ENCODE data around the gene ANKRD55.
A peak's percentile ranks its signal among the peaks of the same experiment; 100 is the strongest.
"Not testable (repeated sequence)": the region's sequence is repeated elsewhere in the genome, so short reads cannot be mapped to it uniquely, and the experiment has no call there.

ANKRD55 gene

DNA sequence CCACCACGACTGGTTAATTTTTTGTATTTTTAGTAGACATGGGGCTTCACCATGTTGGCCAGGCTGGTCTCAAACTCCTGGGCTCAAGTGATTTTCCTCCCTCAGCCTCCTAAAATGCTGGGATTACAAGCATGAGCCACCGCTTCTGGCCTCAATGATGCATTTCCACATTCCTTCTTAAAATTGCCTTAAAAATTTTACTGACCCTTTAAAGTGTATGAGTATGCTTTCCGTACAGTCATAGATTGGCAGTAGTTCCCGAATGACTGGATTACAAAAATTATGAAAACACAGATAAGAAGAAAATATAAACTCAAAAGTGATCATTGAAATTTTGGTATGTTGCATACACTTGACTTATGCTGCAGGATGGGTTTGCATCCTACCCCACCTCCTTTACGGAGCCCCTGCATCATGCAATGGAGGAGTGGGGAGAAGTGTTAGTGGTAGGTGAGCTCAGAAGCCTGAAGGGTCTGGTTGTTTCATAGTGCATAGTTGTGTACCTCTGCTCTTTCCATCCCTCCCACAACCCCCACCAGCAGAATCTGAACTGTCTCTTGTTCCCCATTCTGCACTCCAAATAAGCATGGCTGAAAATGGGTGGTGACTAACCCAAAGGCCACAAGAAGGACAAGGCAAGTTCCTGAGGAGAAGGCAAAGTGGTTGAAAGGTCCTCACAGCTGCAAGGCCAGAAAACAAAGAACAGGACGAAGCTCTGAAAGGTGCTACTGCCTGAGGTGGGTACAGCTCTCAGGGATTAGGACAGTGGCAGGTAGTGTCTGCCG, 26.8 kb downstream of the ANKRD55 start:
- DNase-seq, result no peak

DNA sequence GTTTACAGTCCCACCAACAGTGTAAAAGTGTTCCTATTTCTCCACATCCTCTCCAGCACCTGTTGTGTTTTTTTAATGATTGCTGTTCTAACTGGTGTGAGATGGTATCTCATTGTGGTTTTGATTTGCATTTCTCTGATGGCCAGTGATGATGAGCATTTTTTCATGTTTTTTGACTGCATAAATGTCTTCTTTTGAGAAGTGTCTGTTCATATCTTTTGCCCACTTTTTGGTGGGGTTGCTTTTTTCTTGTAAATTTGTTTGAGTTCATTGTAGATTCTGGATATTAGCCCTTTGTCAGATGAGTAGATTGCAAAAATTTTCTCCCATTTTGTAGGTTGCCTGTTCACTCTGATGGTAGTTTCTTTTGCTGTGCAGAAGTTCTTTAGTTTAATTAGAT, 29.2 kb downstream of the ANKRD55 start:
- DNase-seq, result not testable (repeated sequence)

DNA sequence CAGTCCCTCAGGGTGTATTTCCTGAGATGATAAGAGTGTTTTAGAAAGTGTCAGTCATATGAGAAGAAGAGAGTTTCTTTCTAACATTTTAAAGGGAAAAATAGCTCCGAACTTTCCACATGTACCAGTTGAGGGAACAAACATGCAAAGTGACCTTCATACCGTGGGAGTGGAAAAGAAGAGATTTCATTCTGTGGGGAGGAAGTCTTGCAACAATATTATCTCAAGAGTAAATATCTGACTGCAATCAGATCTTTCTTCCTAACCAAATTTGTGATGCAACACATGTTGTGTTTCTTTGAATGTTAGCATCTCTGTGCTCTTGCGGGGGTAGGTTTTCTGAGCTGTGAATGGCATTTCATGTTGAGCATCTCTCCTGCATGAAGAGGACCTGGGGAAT, 30.6 kb downstream of the ANKRD55 start:
- DNase-seq, result no peak

DNA sequence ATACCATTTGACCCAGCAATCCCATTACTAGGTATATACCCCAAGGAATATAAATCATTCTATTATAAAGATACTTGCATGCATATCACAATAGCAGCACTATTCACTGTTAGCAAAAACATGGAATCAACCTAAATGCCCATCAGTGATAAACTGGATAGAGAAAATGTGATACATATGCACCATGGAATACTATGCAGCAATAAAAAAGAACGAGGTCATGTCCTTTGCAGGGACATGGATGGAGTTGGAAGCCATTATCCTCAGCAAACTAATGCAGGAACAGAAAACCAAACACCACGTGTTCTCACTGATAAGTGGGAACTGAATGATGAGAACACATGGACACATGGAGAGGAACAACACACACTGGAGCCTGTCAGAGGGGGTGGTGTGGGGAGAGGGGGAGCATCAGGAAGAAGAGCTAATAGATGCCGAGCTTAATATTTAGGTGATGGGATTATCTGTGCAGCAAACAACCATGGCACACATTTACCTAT, 31.3 kb downstream of the ANKRD55 start:
- DNase-seq, result not testable (repeated sequence)

DNA sequence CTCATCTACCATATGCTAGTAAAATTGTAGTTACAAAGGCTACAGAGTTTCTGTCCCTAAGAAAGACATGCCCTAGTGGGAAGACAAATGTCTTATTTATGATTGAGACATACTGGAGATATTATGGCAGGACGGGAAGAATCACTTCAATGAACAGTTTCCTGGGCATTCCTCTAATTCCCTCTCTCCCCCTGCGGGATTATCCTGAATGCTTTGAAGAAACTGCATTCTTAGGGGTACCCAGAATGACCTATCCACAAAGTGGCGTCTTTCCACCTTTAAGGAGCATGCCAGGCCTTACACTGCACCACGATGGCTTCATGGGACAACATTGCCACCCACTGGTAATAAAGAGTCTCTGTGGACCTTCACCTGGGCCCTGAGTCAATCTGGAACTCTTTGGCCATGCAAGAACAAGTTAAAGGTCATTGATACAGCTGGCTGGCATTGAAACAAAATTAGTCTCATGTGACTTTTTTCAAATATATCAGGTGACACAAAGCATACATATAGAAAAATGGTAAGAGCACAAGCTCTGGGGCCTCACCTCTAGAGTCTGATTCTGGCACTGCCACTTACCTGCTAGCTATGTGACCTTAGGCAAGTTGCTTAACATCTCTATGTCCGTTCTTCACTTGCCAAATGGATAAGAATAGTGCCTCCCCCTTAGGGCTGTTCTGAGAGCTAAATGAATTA, 32.0 kb downstream of the ANKRD55 start:
- DNase-seq, result peak; percentile 48

DNA sequence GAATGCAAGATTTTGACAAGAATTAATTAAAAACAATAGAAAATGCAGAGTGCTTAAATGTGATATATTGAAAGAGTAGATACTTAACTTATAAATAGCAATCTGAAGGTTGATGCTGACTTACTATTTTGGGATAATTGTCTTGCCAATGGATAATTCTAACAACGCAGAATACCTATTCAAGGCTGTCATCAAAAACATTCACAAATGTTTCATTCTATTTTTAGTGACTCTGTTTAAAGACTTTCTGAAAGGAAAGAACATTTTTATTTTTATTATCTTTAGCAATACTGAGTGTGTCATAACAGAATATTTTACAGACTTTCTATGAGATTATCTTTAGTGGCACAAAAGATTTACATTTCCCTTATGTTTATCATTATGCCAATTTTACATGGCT, 38.1 kb downstream of the ANKRD55 start:
- no peak for DNase-seq

DNA sequence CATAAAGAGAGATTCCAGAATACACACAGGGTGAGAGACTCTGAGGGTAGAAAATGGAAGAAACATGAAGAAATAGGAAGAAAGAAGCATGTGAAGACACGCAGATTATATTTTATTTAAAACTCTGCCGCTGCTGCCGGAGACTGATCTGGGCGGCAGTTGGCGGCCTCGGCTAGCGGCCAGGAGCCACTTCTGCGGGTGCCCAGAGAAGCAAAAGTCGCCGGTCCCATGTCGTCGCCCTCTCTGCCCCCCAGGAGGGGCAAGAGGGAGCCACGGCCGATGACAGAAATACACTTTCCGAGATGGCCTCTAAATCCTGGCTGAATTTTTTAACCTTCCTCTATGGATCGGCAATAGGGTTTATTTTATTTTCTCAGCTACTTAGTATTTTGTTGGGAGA, 40.9 kb downstream of the ANKRD55 start:
- no peak for DNase-seq

DNA sequence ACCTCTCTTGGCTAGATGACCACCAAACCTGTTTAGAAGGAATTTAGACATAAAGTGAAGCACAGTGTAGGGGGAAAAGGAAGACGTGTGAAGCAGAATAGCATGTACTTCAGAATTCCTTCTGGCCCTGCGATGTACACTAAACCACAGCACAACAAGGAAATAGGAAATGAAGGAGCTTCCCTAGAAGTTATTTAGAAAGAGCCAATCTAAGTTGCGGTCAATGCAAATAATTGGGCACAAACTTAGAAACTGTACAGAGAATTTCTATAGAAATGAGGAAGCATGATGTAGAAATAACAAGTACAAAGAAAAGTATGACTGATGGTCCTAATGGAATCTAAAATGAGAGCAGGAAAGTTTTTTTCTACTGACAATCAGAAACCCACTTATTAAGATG, 41.5 kb downstream of the ANKRD55 start:
- no peak for DNase-seq

DNA sequence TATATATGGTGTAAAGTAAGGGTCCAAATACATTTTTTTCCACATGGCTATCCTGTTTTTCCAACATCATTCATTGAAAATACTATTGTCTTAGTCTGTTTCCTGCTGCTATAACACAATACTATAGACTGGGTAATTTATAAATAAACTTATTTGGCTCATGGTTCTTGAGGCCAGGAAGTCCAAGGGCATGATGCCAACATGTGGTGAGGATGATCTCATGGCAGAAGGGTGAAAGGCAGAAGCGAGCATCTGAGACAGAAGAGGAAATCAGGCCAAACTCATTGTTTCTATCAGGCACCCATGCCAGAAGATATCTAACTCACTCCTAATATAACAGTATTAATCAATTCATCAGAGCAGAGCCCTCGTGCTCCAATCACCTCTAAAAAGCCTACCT, 42.6 kb downstream of the ANKRD55 start:
- peak; percentile 25 for DNase-seq

DNA sequence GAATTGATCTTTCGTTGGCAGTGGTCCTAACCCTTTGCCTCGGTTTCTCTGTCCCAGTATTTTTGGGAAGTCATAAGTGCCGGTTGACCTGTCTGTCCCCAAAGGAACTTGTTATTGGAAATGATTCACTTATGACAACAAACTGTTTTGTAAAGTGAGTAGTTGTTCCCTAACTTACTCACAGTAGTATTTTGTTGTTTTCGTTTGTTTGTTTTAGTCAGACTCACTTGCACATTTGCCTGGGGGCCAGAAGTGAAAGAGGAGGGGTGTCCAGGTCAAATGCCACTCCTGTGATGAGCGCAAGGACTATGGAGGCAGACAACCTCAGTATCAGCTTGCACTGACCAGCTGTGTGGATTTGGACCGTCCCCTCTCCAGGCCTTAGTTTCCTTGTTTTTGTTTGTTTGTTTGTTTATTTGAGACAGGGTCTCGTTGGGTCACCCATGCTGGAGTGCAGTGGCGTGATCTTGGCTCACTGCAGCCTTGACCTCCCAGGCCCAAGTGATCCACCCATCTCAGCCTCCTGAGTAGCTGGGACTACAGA, 47.3 kb downstream of the ANKRD55 start:
- DNase-seq, result no peak

DNA sequence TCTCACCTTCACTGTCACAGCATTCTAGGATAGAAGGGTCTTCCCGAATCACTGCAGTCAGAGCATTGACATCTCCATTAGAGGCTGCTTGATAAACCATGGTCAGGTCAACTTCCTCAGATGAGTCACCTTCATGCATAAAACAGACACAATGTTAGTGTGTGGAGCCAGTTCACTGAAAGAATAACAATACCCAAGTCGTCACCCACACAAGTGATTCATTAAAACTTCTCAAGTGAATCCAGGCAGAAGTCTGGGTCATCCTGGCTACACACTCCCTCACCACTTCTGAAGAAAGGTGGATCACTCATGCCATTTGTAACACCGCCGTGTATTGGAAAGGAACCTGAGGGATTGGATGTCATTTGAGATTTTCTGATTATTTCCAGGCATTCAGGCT, 49.6 kb downstream of the ANKRD55 start:
- DNase-seq, result no peak

DNA sequence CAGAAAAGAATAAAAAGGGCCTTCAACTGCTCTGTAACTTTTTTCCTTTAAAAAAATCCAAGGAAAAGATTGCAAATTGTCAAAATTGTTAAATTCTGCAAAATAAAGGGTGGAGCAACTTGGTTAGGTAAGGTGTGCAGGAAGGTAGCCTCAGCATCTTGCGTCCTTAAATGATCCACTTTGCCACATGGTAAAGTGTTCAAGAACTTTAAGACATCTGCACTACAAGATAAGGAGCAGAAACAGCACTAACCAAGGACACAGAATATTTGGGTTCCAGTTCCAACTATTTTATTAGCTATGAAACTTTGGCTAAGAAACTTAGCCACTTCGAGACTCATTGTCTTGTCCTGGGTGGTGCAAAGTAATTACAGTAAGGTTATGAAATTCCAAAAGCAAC, 53.7 kb downstream of the ANKRD55 start:
- DNase-seq, result no peak

DNA sequence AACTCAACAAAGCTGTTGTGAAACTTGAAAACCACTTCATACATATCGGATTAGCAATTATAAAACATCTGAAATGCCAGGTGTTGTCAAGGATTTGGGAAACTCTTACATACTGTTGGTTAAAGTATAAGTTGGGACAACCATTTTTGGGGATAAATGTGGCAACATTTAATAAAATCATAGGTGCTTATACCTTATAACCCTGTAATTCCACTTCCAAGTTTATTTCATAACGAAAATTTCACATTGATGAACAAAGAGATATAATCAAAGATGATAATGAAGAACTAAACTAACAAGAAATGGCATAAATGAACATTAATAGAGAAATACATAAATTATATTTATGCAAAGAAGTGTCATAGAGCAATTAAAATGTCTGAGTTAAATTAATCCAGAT, 54.3 kb downstream of the ANKRD55 start:
- no peak for DNase-seq

DNA sequence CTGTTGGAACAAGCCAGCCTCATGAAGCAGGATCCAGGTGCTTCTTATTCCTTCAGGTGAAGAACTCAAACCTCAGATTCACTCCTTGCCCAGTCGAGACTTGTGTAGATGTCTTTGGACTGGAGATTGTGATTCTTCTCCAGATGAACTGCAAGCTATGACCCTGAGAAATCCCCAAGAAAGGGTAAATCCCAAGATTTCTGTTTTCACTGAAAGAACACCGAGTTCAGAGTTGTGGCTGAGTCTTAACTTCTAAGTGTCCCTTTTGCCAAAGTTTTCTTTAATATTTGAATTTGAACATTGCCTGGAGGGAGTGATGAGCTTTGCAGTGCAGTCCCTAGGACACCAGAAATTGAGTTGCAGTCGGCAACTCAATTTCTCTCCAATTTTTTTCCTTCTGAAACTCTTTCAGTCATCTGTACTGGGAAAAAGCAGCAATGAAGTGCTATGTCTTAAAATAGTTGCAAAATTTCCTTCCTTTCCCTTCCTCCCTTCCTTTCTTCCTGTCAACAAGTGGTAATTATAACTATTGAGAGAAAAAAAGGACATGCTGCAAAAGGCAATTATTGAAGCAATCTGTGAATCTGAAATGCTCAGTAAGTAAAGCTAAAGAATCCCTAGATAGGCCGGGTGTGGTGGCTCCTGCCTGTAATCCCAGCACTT, 56.1 kb downstream of the ANKRD55 start:
- DNase-seq, result no peak

DNA sequence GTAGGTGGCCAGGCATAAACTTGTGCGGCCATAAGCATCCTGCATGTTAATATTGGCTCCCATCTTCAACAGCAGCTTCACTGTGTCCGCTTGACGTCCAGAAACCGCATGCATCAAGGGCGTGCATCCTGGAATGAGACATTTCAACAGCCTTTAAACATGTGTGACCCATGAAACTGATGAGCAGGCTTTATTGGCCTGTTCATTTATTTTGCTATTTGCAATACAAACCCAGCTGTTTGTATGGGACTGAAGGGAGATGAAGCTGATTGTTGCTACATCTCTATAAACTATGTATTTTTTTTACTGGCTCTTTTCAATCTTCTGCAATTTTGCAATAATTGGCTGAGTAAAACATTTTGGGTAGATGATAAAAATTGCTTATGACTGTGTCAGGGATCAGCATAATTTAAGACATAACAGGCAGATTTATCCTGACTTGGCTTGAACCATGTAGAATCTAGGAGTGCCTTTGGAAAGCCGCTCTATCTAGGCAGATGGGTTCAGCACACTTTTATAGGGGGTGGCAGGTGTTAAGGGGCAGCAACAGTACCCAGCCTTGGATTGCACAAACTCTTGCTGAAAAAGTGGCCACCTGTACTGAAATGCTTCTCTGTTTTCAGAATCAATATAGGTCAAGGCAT, 56.9 kb downstream of the ANKRD55 start:
- DNase-seq, result no peak

DNA sequence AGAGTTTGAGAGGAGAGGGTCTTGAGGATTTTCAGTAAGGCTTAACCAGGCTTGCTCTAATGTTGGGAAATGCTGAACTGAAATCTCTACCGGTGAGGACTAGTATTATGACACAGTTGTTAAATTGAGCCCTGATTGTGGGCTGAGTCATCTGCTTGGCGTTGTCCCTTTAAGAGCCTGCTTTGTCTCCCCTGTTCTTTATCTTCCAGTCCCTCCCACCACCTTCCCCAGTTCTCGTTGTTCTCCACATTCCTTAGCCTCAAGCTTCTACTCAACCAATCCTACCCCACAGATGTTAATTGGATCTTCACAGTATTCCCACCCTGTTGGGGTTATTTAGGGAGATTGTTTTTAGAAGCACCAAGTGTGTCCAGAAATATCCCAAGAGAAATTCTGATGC, 57.6 kb downstream of the ANKRD55 start:
- DNase-seq, result no peak

DNA sequence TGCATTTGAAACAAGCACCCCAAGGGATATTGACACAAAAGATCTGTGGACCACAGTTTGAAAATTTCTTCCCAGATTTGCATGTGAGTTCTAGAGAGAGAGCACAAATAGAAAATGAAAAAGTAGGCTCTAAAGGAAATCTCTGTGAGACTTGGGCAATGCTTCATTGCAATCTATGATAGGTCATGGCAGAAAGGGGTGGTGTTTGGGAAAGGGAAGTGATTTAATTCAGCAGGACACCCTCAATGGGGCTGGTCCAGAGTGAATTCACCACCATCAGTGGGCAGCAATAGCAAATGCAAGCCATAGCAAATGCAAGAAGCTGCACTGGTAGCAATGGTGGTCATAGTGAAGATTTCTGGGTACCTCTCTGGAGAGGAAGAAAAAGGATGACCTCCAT, 58.1 kb downstream of the ANKRD55 start:
- DNase-seq, result no peak

DNA sequence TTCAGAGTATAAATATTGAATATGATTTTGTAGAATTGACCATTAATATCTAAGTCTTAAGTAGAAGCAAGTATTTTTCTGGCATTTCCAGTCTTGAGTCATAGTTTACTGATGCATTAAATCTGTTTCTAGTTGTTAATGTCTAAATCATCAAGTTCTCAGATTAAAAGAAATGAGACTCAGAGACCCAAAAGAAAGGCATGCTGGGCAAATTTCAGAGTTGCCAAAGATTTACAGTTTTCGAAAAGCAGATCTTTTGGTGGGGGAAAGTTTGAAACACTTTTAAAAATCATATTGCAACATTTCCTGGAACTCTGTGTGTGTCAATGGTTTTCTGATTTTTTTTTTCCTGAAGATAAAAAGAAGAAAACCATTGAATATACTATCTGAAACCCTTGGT, 60.9 kb downstream of the ANKRD55 start:
- DNase-seq, result no peak

DNA sequence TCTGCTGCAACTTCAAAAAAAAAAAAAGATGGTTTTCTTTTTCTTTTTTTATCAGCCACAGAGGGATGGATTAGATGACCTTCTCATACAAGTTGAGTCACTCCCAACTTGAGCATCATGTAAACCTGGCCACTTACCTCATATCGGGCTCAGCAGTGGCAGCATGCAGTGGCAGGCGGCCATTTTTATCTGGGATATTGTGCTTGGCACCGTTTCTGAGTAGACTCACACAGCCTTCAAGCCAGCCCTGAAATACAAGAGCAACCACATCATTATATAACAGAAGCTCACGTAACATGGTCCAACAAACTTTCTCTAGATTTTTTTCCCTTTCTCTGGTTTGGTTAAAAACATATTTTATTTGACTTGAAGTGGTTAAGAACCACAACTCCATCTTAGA, 62.6 kb downstream of the ANKRD55 start:
- no peak for DNase-seq

DNA sequence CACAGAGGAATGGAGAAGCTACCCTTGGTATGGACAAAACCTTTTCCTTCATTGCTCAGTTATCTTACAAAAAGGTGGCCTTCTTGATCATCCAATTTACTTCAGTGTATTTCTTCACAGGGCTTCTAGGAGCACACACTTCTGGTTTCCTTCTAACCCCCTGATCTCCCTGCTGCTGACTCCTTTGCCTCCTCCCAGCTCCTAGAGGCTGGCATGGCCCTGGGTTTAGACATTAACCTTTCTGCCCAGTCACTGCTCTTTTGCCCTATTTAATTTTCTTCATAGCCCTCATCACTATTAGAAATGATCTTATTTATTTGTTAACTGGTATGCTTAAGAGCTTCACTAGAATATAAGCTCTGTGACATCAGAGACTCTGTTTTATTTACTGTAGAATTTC, 63.2 kb downstream of the ANKRD55 start:
- DNase-seq, result no peak

DNA sequence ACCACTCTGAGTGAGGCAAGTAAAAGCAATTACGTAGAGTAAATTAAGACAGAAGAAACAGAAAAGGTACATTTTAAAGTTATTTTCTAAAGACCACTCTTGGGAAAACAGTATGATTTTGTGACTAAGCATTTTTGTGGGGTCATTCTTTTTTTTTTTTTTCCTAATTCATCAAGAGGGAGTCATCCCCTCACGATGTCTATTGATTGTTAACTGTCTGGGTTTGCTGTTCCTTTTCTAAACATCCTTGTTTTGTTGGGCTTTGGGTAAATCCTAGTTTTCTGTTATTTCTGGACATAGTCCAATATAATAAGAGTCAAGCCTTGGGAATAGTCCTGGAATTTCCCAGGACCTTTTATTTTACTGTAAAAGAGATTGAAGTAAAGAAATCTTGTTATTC, 63.8 kb downstream of the ANKRD55 start:
- no peak for DNase-seq

DNA sequence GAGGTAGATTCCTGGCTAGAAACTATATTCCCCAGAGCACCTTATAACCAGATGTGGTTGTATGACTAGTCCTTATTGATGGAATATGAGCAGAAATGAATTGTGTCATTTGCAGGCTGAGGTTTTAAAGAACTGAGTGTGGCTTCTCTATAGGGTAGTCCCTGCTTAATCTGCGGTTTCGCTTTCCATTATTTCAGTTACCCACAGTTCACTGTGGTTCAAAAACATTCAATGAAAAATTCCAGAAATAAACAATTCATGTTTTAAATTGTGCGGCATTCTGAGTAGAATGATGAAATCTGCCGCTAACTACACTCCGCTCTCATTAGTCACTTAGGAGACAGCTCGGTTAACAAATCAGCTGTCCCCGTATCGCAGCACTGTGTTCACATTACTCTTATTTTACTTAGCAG, 65.1 kb downstream of the ANKRD55 start:
- DNase-seq, result no peak

DNA sequence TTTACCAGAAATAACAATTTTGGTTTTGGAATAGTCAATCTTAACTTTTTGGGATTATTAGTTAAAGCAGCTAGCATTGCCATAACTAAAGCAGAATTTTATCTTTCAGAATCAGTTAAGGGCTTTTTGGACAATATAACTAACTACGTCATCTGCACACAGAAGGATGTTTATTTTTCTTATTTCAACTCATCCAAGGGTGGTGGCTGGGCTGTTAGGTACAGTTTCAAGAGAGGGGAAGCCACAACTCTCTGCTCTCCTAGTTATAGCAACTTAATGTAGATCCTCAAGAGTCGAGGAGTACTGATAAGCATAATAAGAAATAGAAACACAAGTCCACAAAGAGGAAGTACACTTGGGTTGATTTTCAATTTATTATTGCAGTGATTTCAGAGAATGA, 65.6 kb downstream of the ANKRD55 start:
- no peak for DNase-seq
